Bronchial epithelial cell (primary cell): ENCODE data around the gene TYW1. TPM values are rescaled to one million over a fixed set of nuclear protein-coding genes. Genes with fewer than 3 reads are reported as not detected.
"Not testable (repeated sequence)": the region's sequence is repeated elsewhere in the genome, so short reads cannot be mapped to it uniquely, and the experiment has no call there.

Source experiments
- DNase-seq: peaks from one replicate; pipeline ENCODE4 v3.0.0-alpha.2; 2010; ENCODE audit warnings: low read depth
- FAIRE-seq: peaks from 2 replicates; lab custom pipeline; 2011; peaks lifted over from hg19 to GRCh38; lab: Jason Lieb, UNC
- H3K27me3 ChIP-seq: 2 replicates; pipeline ENCODE4 v1.5.1; 2011; ENCODE audit warnings: low read length; ENCODE audit not compliant: control insufficient read depth, insufficient read depth
- H3K36me3 ChIP-seq: 2 replicates; pipeline ENCODE4 v1.5.1; 2011; ENCODE audit warnings: low read length; ENCODE audit not compliant: control insufficient read depth, insufficient read depth
- H3K4me3 ChIP-seq: 2 replicates; pipeline ENCODE4 v1.5.1; 2011; ENCODE audit warnings: mild to moderate bottlenecking, low read depth, low read length, control low read depth
- total RNA-seq: library from RNA; depleted of rRNA; stranded (reverse); fragments of >200 nt; gene quantifications from 2 replicates; pipeline ENCODE4 v1.2.1, GENCODE V29; 2014
- TF ChIP-seq, protein P1 (sequence below): IDR thresholded peaks from 2 replicates; pipeline ENCODE4 v1.5.1; 2011; ENCODE audit warnings: mild to moderate bottlenecking, moderate library complexity, low read length, control low read depth, inconsistent platforms; ENCODE audit not compliant: insufficient read depth, severe bottlenecking

Gene TYW1
- 23.8 and 28.4 TPM in 2 replicates for total RNA-seq

- FAIRE-seq (peak; percentile 40), DNase-seq (peak; percentile 92)
- peak within 1 kb of the TSS; percentile 74 for H3K4me3 ChIP-seq
- not testable (repeated sequence) for H3K36me3 ChIP-seq, H3K27me3 ChIP-seq
These were observed at the start of gene TYW1 for GRCh38 chr7:66996444-66997191. TYW1 (plus strand) TSS chr7:66996833; CDS start chr7:66996979, 146 bp downstream.

- TF ChIP-seq, protein P1, sequence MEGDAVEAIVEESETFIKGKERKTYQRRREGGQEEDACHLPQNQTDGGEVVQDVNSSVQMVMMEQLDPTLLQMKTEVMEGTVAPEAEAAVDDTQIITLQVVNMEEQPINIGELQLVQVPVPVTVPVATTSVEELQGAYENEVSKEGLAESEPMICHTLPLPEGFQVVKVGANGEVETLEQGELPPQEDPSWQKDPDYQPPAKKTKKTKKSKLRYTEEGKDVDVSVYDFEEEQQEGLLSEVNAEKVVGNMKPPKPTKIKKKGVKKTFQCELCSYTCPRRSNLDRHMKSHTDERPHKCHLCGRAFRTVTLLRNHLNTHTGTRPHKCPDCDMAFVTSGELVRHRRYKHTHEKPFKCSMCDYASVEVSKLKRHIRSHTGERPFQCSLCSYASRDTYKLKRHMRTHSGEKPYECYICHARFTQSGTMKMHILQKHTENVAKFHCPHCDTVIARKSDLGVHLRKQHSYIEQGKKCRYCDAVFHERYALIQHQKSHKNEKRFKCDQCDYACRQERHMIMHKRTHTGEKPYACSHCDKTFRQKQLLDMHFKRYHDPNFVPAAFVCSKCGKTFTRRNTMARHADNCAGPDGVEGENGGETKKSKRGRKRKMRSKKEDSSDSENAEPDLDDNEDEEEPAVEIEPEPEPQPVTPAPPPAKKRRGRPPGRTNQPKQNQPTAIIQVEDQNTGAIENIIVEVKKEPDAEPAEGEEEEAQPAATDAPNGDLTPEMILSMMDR: no peak
- peaks cover 13% of the 10 kb centered on the region for H3K36me3 ChIP-seq
- H3K27me3 ChIP-seq: no peaks in the 10 kb centered on the region
- no peak for DNase-seq
- FAIRE-seq: no peak
- no peak overlapping the region for H3K4me3 ChIP-seq
These were observed 48.0 kb upstream of the TYW1 start for GRCh38 chr7:66948480-66949109.

DNA sequence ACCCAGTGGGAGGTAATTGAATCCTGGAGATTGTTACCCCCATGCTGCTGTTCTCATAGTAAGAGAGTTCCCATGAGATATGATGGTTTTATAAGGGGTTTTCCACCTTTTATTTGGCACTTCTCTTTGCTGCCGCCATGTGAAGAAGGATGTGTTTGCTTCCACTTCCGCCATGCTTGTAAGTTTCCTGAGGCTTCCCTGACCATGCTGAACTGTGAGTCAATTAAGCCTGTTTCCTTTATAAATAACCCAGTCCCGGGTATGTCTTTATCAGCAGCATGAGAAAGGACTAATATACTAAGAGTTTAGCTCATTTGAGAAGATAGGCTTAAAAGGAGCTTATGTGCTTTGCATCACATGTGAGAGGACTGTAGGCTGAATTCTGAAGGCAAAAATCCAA is 46.3 kb upstream of the TYW1 start:
- TF ChIP-seq, protein P1: no peak
- H3K4me3 ChIP-seq: no peak overlapping the region
- FAIRE-seq (no peak), DNase-seq (no peak)
- H3K27me3 ChIP-seq: no peaks in the 10 kb centered on the region
- peaks cover 13% of the 10 kb centered on the region for H3K36me3 ChIP-seq

GRCh38 chr7:66950763-66951162 is 45.9 kb upstream of the TYW1 start:
- TF ChIP-seq, protein P1: no peak
- Histone ChIP-seq H3K4me3 (no peak overlapping the region), H3K36me3 (peaks cover 13% of the 10 kb centered on the region), H3K27me3 (no peaks in the 10 kb centered on the region)
- FAIRE-seq (no peak), DNase-seq (no peak)

- Histone ChIP-seq H3K36me3 (peaks cover 14% of the 10 kb centered on the region), H3K4me3 (no peak overlapping the region), H3K27me3 (no peaks in the 10 kb centered on the region)
- peak; percentile 87 for DNase-seq
- FAIRE-seq: peak; percentile 55
- TF ChIP-seq, protein P1: no peak
These were observed 44.1 kb upstream of the TYW1 start for GRCh38 chr7:66952343-66953043.

- DNase-seq (no peak), FAIRE-seq (no peak)
- peaks cover 15% of the 10 kb centered on the region for H3K36me3 ChIP-seq
- H3K27me3 ChIP-seq: no peaks in the 10 kb centered on the region
- TF ChIP-seq, protein P1: no peak
- no peak overlapping the region for H3K4me3 ChIP-seq
These were observed 43.6 kb upstream of the TYW1 start for GRCh38 chr7:66953044-66953427.
